Panc1 (cell line): ENCODE results near the gene SERAC1. TPM values are rescaled to one million over a fixed set of nuclear protein-coding genes. Genes with fewer than 3 reads are reported as not detected.

Experiments
- ATAC-seq: fragments of 200-7000 bp; cut with Tn5 transposase; 2 replicates; pipeline ENCODE4 v1.9.1; 2020; ENCODE audit warnings: mild to moderate bottlenecking, moderate library complexity
- BruUV-seq: library from RNA; stranded (reverse); fragments of 400-500 nt; replicated peaks from 2 replicates; lab custom pipeline; 2021; lab: Mats Ljungman, UMichigan
- CTCF ChIA-PET: fragments of 300-600 bp; sonication (Branson Sonifier 250); formaldehyde crosslinking; loops from one replicate; lab custom pipeline; 2022; ENCODE audit warnings: antibody characterized with exemption; lab: Charles Lee
- POLR2A ChIA-PET: fragments of 300-600 bp; sonication (Branson Sonifier 250); formaldehyde crosslinking; loops from one replicate; lab custom pipeline; 2022; ENCODE audit warnings: antibody characterized with exemption; lab: Charles Lee
- DNase-seq: peaks from one replicate; pipeline ENCODE4 v3.0.0-alpha.2; 2010; ENCODE audit warnings: low read depth, low spot score
- H3K27ac ChIP-seq: 2 replicates; pipeline ENCODE4 v1.5.1; 2011; ENCODE audit warnings: mild to moderate bottlenecking, low read length, inconsistent platforms
- H3K27me3 ChIP-seq: fragments of 200-500 bp; sonication (Bioruptor generic); 2 replicates; pipeline ENCODE4 v1.6.0; 2014; ENCODE audit warnings: low read length, inconsistent platforms; ENCODE audit not compliant: control insufficient read depth, insufficient read depth
- H3K36me3 ChIP-seq: fragments of 200-500 bp; sonication (Bioruptor generic); 2 replicates; pipeline ENCODE4 v1.5.1; 2014; ENCODE audit warnings: inconsistent platforms, mild to moderate bottlenecking, low read length, moderate library complexity; ENCODE audit not compliant: control insufficient read depth, insufficient read depth
- H3K4me1 ChIP-seq: 2 replicates; pipeline ENCODE4 v1.5.1; 2011; ENCODE audit warnings: inconsistent platforms, mild to moderate bottlenecking, low read length, moderate library complexity; ENCODE audit not compliant: control insufficient read depth, insufficient read depth
- H3K4me3 ChIP-seq, 2 experiments: 2 replicates each; pipeline ENCODE4 v1.5.1; 2011 to 2012; ENCODE audit warnings: low read depth in 2 of 2, low read length in 2 of 2, mild to moderate bottlenecking in 2 of 2, inconsistent platforms in 1 of 2, moderate library complexity in 1 of 2
- H3K9me3 ChIP-seq: fragments of 200-500 bp; sonication (Bioruptor generic); 2 replicates; pipeline ENCODE4 v1.5.1; 2014; ENCODE audit warnings: low read depth, mild to moderate bottlenecking, inconsistent platforms, low read length, moderate library complexity; ENCODE audit not compliant: control insufficient read depth, insufficient read depth
- CTCF ChIP-seq: fragments of 450-650 bp; IDR thresholded peaks from 2 replicates; pipeline ENCODE4 v1.5.1; 2017; ENCODE audit warnings: mild to moderate bottlenecking
- POLR2AphosphoS5 ChIP-seq: IDR thresholded peaks from 2 replicates; pipeline ENCODE4 v1.6.1; 2012; ENCODE audit warnings: mild to moderate bottlenecking, low read depth, low read length, moderate library complexity
- REST ChIP-seq, 2 experiments: IDR thresholded peaks; 2 replicates each; pipeline ENCODE4 v1.6.1; 2011 to 2012; ENCODE audit warnings: low read depth in 2 of 2, control low read depth in 1 of 2, low read length in 1 of 2, mild to moderate bottlenecking in 1 of 2, moderate library complexity in 1 of 2; ENCODE audit not compliant: insufficient read depth in 1 of 2
- SIN3A ChIP-seq: IDR thresholded peaks from 2 replicates; pipeline ENCODE4 v1.6.1; 2012; ENCODE audit warnings: low read depth, mild to moderate bottlenecking, low read length, moderate library complexity, borderline replicate concordance; ENCODE audit not compliant: insufficient read depth
- TCF7L2 ChIP-seq: IDR thresholded peaks from 2 replicates; pipeline ENCODE4 v1.6.1; 2011; ENCODE audit warnings: mild to moderate bottlenecking, low read depth, low read length, inconsistent platforms
- in situ Hi-C: cut with HindIII; loops from 2 replicates; pipeline ENCODE4 v1.10.0; 2016; ENCODE audit warnings: low sequenced_read_pairs, low pct_unique_long_range_greater_than_20kb
- intact Hi-C: fragments of 100-400 bp; cut with micrococcal nuclease; formaldehyde crosslinking; loops from one replicate; pipeline ENCODE4 v1.10.0; 2022; ENCODE audit not compliant: unreplicated experiment
- total RNA-seq: library from RNA; stranded (reverse); gene quantifications from one replicate; pipeline ENCODE4 v1.2.1, GENCODE V29; 2021; ENCODE audit not compliant: unreplicated experiment

The SERAC1 gene
- total RNA-seq, 1 experiment from 2014 or later = 8.2 TPM

GRCh38 chr6:158122048-158122447, 46.0 kb downstream of the SERAC1 start:
- BruUV-seq = no TSS peak
- ATAC-seq (no peak), DNase-seq (no peak)
- TF ChIP-seq SIN3A (no peak), POLR2AphosphoS5 (no peak), TCF7L2 (no peak), REST (IDR thresholded peaks at IDR 0.05; ENCODE audit: insufficient read depth in 1 of 2, low read depth in 2 of 2, low read length in 1 of 2) (no peak), CTCF (no peak)
- CTCF ChIA-PET = interaction anchor here (1.6 kb wide), 1 partner anchor 10 kb away, joined by 6 read pairs; no protein-coding TSS in a partner anchor
- Histone ChIP-seq H3K36me3 (no peaks in the 10 kb centered on the region), H3K27me3 (no peaks in the 10 kb centered on the region), H3K27ac (no peak overlapping the region), H3K4me1 (no peaks in the 10 kb centered on the region), H3K9me3 (no peaks in the 10 kb centered on the region), H3K4me3 (no peak overlapping the region)
- in situ Hi-C loops = no loop called here
- intact Hi-C loops = no loop called here
- POLR2A ChIA-PET = no interaction called here

- no peaks in the 10 kb centered on the region for H3K36me3 ChIP-seq
- in situ Hi-C loops (no loop called here), intact Hi-C loops (no loop called here)
- ChIA-PET POLR2A (no interaction called here), CTCF (no interaction called here)
- no peak overlapping the region for H3K4me3 ChIP-seq
- H3K4me1 ChIP-seq = no peaks in the 10 kb centered on the region
- TF ChIP-seq SIN3A = no peak
- TF ChIP-seq TCF7L2 = no peak
- TF ChIP-seq REST (IDR thresholded peaks at IDR 0.05; ENCODE audit: insufficient read depth in 1 of 2, low read depth in 2 of 2, low read length in 1 of 2) = no peak
- H3K9me3 ChIP-seq = no peaks in the 10 kb centered on the region
- no peak overlapping the region for H3K27ac ChIP-seq
- DNase-seq (no peak), ATAC-seq (no peak)
- BruUV-seq = no TSS peak
- H3K27me3 ChIP-seq = no peaks in the 10 kb centered on the region
Measured at GRCh38 chr6:158121335-158121734, 46.7 kb downstream of the SERAC1 start.
